Jurkat, Clone E6-1 (cell line): ENCODE results near the gene SCARB1.

ENCODE experiments used
- DNase-seq: peaks from one replicate; pipeline ENCODE4 v3.0.0-alpha.2; 2011; ENCODE audit warnings: low read depth, low spot score
- H3K4me3 ChIP-seq: 2 replicates; pipeline ENCODE4 v1.5.1; 2011; ENCODE audit warnings: mild to moderate bottlenecking, low read length, control low read depth, moderate library complexity

Gene SCARB1

DNA sequence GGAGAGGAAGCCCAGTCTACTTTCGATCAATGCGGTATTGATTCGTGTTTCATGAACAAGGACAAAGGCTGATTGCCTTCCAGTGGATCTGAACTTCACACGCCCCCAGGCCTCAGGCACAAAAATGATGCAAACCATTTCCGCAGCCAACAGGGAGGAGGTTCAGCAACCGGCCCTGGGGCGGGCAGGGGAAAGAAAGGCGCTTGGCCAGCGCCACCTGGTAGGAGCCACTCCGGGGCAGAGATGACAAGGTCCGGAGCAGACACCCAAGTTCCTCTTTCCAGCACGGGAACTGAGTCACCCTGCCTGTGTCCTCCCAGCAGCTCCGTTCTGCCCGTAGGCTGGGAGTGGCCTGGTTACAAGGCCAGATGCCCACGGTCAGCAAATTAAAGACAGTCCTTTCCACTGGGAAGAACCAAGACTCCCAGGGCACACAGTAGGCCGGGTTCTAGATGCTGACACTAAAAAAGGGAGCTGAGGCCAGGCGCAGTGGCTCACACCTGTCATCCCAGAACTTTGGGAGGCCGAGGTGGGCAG lies 136.3 kb downstream of the SCARB1 start:
- H3K4me3 ChIP-seq: no peak overlapping the region
- DNase-seq: no peak
